Raji (cell line): ENCODE results near the gene TMEM221.

Experiments
- POLR2A ChIP-seq: IDR thresholded peaks from 2 replicates; pipeline ENCODE4 v1.6.1; 2011; ENCODE audit warnings: low read depth, low read length, control low read depth; ENCODE audit not compliant: insufficient read depth

Gene TMEM221

GRCh38 chr19:17448131-17448967, at the start of gene TMEM221:
Gene TMEM221 (minus strand): TSS chr19:17448668. CDS start chr19:17448462, 206 bp downstream.
- no peak for TF ChIP-seq POLR2A

- no peak for TF ChIP-seq POLR2A
Observed at GRCh38 chr19:17497149-17497798, 48.8 kb upstream of the TMEM221 start.

DNA sequence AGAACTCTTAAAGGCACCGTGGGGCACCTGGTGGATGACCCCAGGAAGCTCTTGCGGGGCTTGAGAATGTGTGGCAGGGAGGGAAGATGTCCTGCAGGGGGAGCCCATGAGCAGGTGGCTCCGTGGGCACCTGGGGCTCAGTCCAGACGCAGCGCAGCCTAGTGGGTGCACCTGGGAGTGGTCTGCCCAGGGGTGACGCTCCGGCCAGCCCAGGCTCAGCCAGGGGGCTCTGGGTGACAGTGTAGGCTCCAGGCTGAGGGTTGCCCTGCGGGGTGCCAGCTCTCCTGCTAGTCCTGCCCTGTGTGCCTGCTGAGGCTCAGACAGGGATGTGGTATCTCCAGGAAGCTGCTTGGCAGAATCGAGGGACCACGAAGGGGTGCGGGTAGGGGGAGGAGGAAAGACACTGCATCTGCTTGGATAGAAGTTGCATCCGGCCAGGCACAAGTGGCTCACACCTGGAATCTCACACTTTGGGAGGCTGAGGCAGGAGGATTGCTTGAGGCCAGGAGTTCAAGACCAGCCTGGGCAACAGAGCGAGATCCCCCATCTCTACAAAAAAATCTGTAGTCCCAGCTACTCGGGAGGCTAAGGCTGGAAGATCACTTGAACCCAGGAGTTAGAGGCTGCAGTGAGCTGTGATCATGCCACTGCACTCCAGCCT, 48.0 kb upstream of the TMEM221 start:
- TF ChIP-seq POLR2A: no peak

- no peak for TF ChIP-seq POLR2A
Observed at GRCh38 chr19:17495639-17496296, 47.3 kb upstream of the TMEM221 start.

DNA sequence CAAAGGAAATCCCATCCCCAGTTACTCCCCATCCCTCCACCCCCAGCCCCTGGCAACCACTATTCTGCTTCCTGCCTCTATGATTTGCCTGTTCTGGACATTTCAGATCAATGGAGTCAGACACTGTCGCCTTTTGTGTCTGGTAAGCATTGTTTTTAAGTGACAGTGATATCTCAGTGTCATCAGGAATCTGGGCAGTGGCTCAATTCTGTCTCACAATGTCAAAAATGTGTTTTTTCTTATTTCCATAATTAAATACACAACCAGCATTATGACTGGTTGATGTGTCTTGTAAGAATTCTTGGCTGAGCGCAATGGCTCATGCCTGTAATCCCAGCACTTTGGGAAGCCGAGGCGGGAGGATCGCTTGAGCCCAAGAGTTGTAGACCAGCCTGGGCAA, 42.8 kb upstream of the TMEM221 start:
- no peak for TF ChIP-seq POLR2A

DNA sequence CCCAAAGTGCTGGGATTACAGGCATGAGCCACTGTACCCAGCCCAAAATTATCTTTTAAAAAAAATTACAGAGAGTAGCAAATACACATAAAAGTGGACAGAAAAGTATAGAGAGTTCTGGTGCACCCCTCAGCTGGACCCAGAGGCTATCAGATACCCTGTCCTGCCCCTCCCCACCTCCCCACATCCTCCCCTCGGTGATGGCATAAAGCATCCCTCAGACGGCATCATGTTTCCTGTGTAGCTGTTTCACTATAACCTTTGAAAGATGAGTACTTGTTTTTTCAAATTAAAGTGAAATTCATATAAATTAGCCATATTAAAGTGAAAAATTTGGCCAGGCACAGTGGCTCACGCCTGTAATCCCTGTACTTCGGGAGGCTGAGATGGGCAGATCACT, 41.9 kb upstream of the TMEM221 start:
- no peak for TF ChIP-seq POLR2A

GRCh38 chr19:17489392-17490030, 41.0 kb upstream of the TMEM221 start:
- no peak for TF ChIP-seq POLR2A

DNA sequence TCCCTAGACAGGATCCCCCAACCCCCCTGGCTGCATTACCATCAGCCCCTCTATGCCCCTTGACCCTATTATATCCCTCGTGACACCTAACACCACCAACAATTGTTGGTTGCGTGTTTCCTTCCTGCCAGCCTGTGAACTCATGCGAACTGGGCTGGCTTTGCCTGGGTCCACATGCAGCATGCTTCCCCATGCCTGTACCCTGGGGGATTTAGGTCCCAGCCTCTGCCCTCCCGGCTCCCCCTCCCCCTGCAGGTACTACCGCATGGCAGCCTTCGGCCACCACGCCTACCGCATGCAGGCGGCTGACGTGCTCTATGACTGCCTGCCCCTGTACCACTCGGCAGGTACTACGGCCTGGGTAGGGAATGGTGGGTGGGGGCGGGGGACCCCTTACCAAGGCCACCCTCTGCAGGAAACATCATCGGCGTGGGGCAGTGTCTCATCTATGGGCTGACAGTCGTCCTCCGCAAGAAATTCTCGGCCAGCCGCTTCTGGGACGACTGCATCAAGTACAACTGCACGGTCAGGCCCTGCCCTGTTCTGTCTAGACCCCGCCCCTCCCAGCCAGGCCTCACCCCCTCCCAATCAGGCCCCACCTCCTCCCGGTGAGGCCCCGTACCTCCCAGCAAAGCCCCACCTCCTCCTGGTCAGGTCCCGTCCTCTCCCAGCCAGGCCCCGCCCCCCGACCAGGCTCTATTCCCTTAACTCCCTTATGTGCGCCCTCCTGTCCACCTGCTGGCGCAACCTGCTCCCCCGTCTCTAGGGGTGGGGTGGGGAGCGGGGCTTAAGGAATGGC, 40.3 kb upstream of the TMEM221 start:
- TF ChIP-seq POLR2A: no peak

DNA sequence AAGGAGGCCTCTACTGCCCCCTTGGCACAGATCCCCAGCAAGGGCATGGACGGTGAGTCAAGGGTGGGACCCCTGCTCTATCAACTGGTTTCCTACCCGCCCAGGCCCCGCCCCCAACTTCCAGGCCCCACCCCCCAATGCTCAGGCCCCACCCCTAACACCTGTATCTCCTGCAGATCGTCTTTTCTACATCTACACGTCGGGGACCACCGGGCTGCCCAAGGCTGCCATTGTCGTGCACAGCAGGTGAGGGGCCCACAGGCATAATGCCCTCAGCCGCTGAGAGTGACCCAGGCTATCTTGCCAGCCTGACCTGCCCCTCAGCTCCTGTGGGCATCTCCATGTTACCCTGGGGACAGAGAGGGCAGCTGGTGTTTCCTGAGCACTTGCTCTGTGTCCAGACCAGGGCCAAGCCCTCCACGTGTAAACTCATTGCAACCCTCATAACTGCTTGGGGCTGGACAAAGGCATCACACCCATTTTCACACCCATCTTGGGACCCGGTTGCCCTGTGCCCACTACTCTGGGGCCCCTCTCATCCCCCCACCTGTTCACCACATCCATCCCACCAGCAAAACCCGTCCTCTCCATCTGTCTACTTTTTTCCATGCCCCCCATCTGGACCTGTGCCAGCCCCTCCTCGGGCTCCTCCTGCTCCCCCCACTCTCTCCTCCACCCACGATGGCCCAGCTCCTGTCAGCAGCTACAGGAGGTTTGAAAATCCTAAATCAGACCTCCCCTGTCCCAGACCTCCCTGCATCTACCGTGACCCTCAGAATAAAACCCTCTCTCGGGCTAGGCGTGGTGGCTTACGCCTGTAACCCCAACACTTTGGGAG, 39.0 kb upstream of the TMEM221 start:
- no peak for TF ChIP-seq POLR2A

- no peak for TF ChIP-seq POLR2A
Observed at GRCh38 chr19:17486545-17487240, 38.2 kb upstream of the TMEM221 start.

DNA sequence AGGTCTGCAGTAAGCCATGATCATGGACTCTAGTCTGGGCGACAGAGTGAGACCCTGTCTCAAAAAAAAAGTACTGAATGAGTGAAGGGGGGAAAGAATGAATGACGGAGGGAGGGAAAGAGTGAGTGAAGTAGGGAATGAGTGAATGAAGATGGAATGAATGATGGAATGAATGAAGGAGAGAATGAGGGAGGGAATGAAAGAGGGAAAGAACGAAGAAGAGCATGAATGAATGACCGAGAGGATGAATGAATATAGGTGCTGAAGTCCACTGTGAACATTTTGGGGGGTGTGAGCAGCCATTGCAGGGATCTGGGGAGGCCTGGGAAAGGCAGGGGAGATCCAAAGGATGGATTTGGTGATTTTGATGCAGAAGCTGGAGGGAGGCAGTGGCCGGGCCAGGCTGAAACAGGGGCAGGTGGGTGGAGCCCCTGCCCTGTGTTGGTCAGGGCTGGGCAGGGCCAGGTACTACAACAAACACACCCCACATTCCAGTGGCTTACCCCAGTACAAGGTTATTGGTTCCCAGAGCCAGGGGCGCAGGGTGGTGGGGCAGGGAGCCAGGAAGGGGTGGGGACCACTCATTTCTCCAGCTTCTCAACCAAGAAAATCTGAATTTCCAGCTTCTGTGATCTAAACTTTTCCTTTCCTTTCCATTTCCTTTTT, 36.2 kb upstream of the TMEM221 start:
- no peak for TF ChIP-seq POLR2A

DNA sequence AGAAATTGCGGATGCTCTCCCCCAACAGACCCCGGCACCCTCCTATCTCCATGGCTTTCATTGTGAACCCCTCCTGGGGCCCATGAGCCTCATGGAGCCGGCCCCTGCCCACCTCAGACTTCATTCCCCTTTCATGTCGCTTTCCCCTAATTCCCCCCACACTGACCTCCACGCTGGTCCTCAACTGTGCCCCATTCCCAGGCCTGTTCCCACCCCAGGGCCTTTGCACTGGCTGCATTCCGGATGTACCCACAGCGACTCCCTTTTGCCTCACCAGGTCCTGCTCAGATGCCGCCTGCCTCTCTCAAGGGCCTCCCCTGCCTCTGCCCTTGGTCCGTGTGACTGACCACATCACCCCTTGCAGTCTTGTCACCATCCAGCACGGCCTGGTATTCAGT, 35.1 kb upstream of the TMEM221 start:
- no peak for TF ChIP-seq POLR2A
